NCI-H2081 treated with DMSO at 0.1 percent for 48 hours (cell line): ENCODE data around the gene MTA3.

Experiments
- DNase-seq: peaks from one replicate; lab custom pipeline; 2025; lab: John Stamatoyannopoulos, UW

The MTA3 gene

DNA sequence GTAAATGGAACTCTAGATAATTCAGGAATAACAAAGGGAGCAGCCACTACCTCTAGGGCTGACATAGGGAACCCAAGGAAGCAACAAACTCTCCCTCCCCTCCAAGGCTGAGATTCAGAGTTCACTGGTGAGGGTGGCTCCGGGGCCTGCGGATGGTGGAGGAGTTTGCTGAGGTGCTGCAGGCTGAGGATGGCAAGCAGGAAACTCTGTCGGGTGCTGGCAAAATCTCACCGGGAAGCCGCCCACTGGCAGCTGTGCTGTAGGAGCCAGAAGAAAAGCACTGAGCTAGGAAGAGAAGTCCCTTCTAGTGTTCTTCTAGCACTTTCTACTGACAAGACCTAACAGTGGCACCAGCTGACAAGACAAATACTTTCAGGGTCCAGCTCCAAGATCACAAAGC lies 236.5 kb downstream of the MTA3 start:
- DNase-seq, result no peak
